SK-N-SH (cell line): Measurements from ENCODE around the gene IL17B.

ENCODE experiments used
- CHD2 ChIP-seq: fragments of 150-350 bp; IDR thresholded peaks from 2 replicates; pipeline ENCODE4 v1.6.1; 2018; ENCODE audit warnings: low read length; ENCODE audit not compliant: partially characterized antibody
- CTCF ChIP-seq: fragments of 200-600 bp; sonication (generic); IDR thresholded peaks from 2 replicates; pipeline ENCODE4 v1.6.1; 2017; ENCODE audit warnings: antibody characterized with exemption, mild to moderate bottlenecking, moderate library complexity
- ELF1 ChIP-seq: IDR thresholded peaks from 2 replicates; pipeline ENCODE4 v1.4.0; 2012
- EZH2phosphoT487 ChIP-seq: fragments of 200-600 bp; sonication (generic); IDR thresholded peaks from 2 replicates; pipeline ENCODE4 v1.6.1; 2017; ENCODE audit warnings: low read depth, mixed run types, mild to moderate bottlenecking, antibody characterized with exemption, moderate library complexity, borderline replicate concordance
- POLR2AphosphoS5 ChIP-seq: IDR thresholded peaks from 2 replicates; pipeline ENCODE4 v1.6.1; 2012; ENCODE audit warnings: low read depth, low read length
- RAD21 ChIP-seq: IDR thresholded peaks from 2 replicates; pipeline ENCODE4 v1.6.1; 2012; ENCODE audit warnings: mild to moderate bottlenecking, low read length
- REST ChIP-seq: IDR thresholded peaks from 2 replicates; pipeline ENCODE4 v1.6.1; 2012; ENCODE audit warnings: mild to moderate bottlenecking, low read depth, low read length, moderate library complexity
- RFX5 ChIP-seq: IDR thresholded peaks from 2 replicates; pipeline ENCODE4 v1.6.1; 2012; ENCODE audit warnings: mild to moderate bottlenecking, improper control_type of control experiment, low read length
- SMC3 ChIP-seq: IDR thresholded peaks from 2 replicates; pipeline ENCODE4 v1.6.1; 2012; ENCODE audit warnings: low read depth, low read length, improper control_type of control experiment
- YY1 ChIP-seq: IDR thresholded peaks from 2 replicates; pipeline ENCODE4 v1.4.0; 2012; ENCODE audit warnings: low read depth, mild to moderate bottlenecking

GRCh38 chr5:149421834-149422233 lies 42.7 kb upstream of the IL17B start:
- TF ChIP-seq CTCF: no peak
- no peak for TF ChIP-seq ELF1
- TF ChIP-seq SMC3: no peak
- TF ChIP-seq EZH2phosphoT487: no peak
- TF ChIP-seq POLR2AphosphoS5: no peak
- no peak for TF ChIP-seq RAD21
- TF ChIP-seq YY1: no peak
- TF ChIP-seq REST: no peak
- TF ChIP-seq RFX5: no peak
- no peak for TF ChIP-seq CHD2
